Ovary (tissue), 3 donors: ENCODE results near the gene TM4SF18.

Experiments used
- EP300 ChIP-seq: sonication (generic); formaldehyde crosslinking; IDR thresholded peaks from one replicate; pipeline ENCODE4 v1.6.1; 2017; ENCODE audit warnings: antibody characterized with exemption
- POLR2A ChIP-seq: fragments of 450-650 bp; IDR thresholded peaks from one replicate; pipeline ENCODE4 v1.6.1; 2017; ENCODE audit warnings: antibody characterized with exemption, mild to moderate bottlenecking, moderate library complexity
- TF ChIP-seq, protein P1 (sequence below), 3 donors: fragments of 450-650 bp in 2 of 3; fragments of 200-600 bp in 1 of 3; IDR thresholded peaks; one replicate each; pipeline versions ENCODE4 v1.5.1 to v1.8.0; 2016 to 2022; ENCODE audit warnings: antibody characterized with exemption in 3 of 3, mild to moderate bottlenecking in 1 of 3
- donor health status: DM: no; HTN: no; CAD: no.

DNA sequence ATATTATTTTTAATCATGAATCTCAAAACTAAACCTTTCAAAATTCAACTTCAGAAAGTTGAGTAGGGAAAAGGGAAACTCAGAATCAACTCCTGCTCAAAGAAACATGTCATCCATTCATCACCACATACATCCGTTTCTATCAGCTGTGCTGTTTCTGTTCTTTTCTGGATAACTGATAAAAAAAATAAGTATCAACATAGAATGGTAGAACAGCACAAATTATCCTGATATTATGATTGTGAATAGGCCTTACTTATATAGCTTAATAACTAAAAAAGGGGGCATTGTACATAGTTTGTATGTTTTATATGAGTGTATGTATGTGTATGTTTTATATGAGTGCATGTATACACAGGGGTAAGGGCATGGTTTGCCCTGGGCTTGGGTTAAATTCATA, 41.0 kb upstream of the TM4SF18 start:
- TF ChIP-seq, protein P1, sequence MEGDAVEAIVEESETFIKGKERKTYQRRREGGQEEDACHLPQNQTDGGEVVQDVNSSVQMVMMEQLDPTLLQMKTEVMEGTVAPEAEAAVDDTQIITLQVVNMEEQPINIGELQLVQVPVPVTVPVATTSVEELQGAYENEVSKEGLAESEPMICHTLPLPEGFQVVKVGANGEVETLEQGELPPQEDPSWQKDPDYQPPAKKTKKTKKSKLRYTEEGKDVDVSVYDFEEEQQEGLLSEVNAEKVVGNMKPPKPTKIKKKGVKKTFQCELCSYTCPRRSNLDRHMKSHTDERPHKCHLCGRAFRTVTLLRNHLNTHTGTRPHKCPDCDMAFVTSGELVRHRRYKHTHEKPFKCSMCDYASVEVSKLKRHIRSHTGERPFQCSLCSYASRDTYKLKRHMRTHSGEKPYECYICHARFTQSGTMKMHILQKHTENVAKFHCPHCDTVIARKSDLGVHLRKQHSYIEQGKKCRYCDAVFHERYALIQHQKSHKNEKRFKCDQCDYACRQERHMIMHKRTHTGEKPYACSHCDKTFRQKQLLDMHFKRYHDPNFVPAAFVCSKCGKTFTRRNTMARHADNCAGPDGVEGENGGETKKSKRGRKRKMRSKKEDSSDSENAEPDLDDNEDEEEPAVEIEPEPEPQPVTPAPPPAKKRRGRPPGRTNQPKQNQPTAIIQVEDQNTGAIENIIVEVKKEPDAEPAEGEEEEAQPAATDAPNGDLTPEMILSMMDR (IDR thresholded peaks at IDR 0.05) = no peak
- TF ChIP-seq POLR2A (no peak), EP300 (no peak)
